Endothelial cell of umbilical vein (primary cell): ENCODE measurements around the gene RHBDF1. TPM values are rescaled to one million over a fixed set of nuclear protein-coding genes. Genes with fewer than 3 reads are reported as not detected.

Experiments used
- BruUV-seq: library from RNA; stranded (reverse); fragments of 400-500 nt; replicated peaks from 2 replicates; lab custom pipeline; 2021; lab: Mats Ljungman, UMichigan
- CTCF ChIA-PET: fragments of 300-600, 350-600 bp; sonication (Branson Sonifier 250); formaldehyde crosslinking; loops from one replicate; lab custom pipeline; 2021; ENCODE audit warnings: antibody characterized with exemption, inconsistent platforms; lab: Charles Lee
- POLR2A ChIA-PET: fragments of 300-600, 350-600 bp; sonication (Branson Sonifier 250); formaldehyde crosslinking; loops from one replicate; lab custom pipeline; 2021; ENCODE audit warnings: antibody characterized with exemption, inconsistent platforms; lab: Charles Lee
- DNase-seq: peaks from one replicate; pipeline ENCODE4 v3.0.0-alpha.2; 2011; ENCODE audit warnings: low read depth, low spot score
- FAIRE-seq: peaks from 2 replicates; lab custom pipeline; 2011; peaks lifted over from hg19 to GRCh38; lab: Jason Lieb, UNC
- H2AFZ ChIP-seq: 2 replicates; pipeline ENCODE4 v1.6.0; 2012; ENCODE audit warnings: low read depth, low read length, control low read depth, inconsistent platforms
- H3K27ac ChIP-seq: 2 replicates; pipeline ENCODE4 v1.5.1; 2011; ENCODE audit warnings: low read depth, mild to moderate bottlenecking, control low read depth, low read length, moderate library complexity; ENCODE audit not compliant: insufficient read depth
- H3K27me3 ChIP-seq, 2 experiments: 2 replicates each; pipeline versions ENCODE4 v1.6.0 to v1.6.1; 2011; ENCODE audit warnings: low read length in 2 of 2, mixed read lengths in 1 of 2; ENCODE audit not compliant: control insufficient read depth in 2 of 2, insufficient read depth in 2 of 2
- H3K36me3 ChIP-seq, 2 experiments: 2 replicates in 1 of 2; 3 replicates in 1 of 2; pipeline ENCODE4 v1.5.1; 2011; ENCODE audit warnings: low read length in 2 of 2, mild to moderate bottlenecking in 1 of 2, moderate library complexity in 1 of 2; ENCODE audit not compliant: control insufficient read depth in 2 of 2, insufficient read depth in 2 of 2; ENCODE audit errors: extremely low read depth in 1 of 2
- H3K4me1 ChIP-seq: 3 replicates; pipeline ENCODE4 v1.5.1; 2011; ENCODE audit warnings: mild to moderate bottlenecking, low read length; ENCODE audit not compliant: control insufficient read depth, insufficient read depth; ENCODE audit errors: extremely low read depth
- H3K4me2 ChIP-seq: 2 replicates; pipeline ENCODE4 v1.6.1; 2011; ENCODE audit warnings: low read length, control low read depth, mixed read lengths; ENCODE audit not compliant: insufficient read depth
- H3K4me3 ChIP-seq, 3 experiments: fragments of 200-600 bp in 1 of 3; sonication (generic), shearing (Covaris generic) in 1 of 3; replicated peaks in 1 of 3; 2 replicates each; pipeline ENCODE4 v1.5.1; 2011 to 2016; ENCODE audit warnings: control low read depth in 3 of 3, low read length in 3 of 3, mild to moderate bottlenecking in 2 of 3, inconsistent platforms in 1 of 3, low read depth in 1 of 3, moderate library complexity in 1 of 3; ENCODE audit not compliant: insufficient read depth in 1 of 3
- H3K79me2 ChIP-seq: 2 replicates; pipeline ENCODE4 v1.6.0; 2012; ENCODE audit warnings: low read length, inconsistent platforms; ENCODE audit not compliant: control insufficient read depth, insufficient read depth
- H3K9ac ChIP-seq: replicated peaks from 2 replicates; pipeline ENCODE3; 2011; ENCODE audit warnings: low read length, control low read depth; ENCODE audit not compliant: insufficient read depth; ENCODE audit errors: extremely low read depth
- H3K9me1 ChIP-seq: replicated peaks from 3 replicates; pipeline ENCODE4 v1.6.0; 2011; ENCODE audit warnings: mild to moderate bottlenecking, low read length; ENCODE audit not compliant: control insufficient read depth, insufficient read depth; ENCODE audit errors: extremely low read depth
- H3K9me3 ChIP-seq: replicated peaks from 2 replicates; pipeline ENCODE4 v1.5.1; 2012; ENCODE audit warnings: low read length, inconsistent platforms; ENCODE audit not compliant: control insufficient read depth, insufficient read depth
- H4K20me1 ChIP-seq: replicated peaks from 2 replicates; pipeline ENCODE3; 2011; ENCODE audit warnings: mild to moderate bottlenecking, low read length; ENCODE audit not compliant: control insufficient read depth, insufficient read depth; ENCODE audit errors: extremely low read depth
- EZH2 ChIP-seq: IDR thresholded peaks from 2 replicates; pipeline ENCODE4 v1.6.1; 2012; ENCODE audit warnings: borderline replicate concordance, low read depth, mild to moderate bottlenecking, moderate library complexity, low read length, inconsistent platforms; ENCODE audit not compliant: severe bottlenecking
- FOS ChIP-seq: IDR thresholded peaks from 2 replicates; pipeline ENCODE4 v1.6.1; 2011; ENCODE audit warnings: mild to moderate bottlenecking, low read length, moderate library complexity, borderline replicate concordance; ENCODE audit not compliant: insufficient read depth
- GATA2 ChIP-seq: IDR thresholded peaks from 2 replicates; pipeline ENCODE4 v1.7.0; 2011; ENCODE audit warnings: low read depth, mild to moderate bottlenecking, moderate library complexity, mixed read lengths, low read length; ENCODE audit not compliant: insufficient read length, insufficient read depth
- JUN ChIP-seq: IDR thresholded peaks from 2 replicates; pipeline ENCODE4 v1.6.1; 2011; ENCODE audit warnings: borderline replicate concordance, low read depth; ENCODE audit not compliant: insufficient read length, insufficient read depth
- MYC ChIP-seq: IDR thresholded peaks from one replicate; pipeline ENCODE4 v1.6.1; 2011; ENCODE audit warnings: mild to moderate bottlenecking, low read depth, low read length
- POLR2A ChIP-seq: IDR thresholded peaks from 2 replicates; pipeline ENCODE4 v1.6.1; 2012; ENCODE audit warnings: low read depth, mild to moderate bottlenecking, control low read depth, low read length
- POLR2AphosphoS5 ChIP-seq: IDR thresholded peaks from 2 replicates; pipeline ENCODE4 v1.6.1; 2012; ENCODE audit warnings: low read depth, mild to moderate bottlenecking, control low read depth, low read length, moderate library complexity; ENCODE audit not compliant: insufficient read depth
- dilution Hi-C: fragments of 300-500 bp; cut with MboI; formaldehyde crosslinking; loops from one replicate; pipeline ENCODE4 v1.15.0; 2019; ENCODE audit warnings: low sequenced_read_pairs; ENCODE audit not compliant: extremely low pct_ligation_motif_present
- intact Hi-C: fragments of 100-400 bp; cut with micrococcal nuclease; formaldehyde crosslinking; loops from one replicate; pipeline ENCODE4 v1.10.0; 2022
- polyA plus RNA-seq, 4 experiments: library from polyadenylated mRNA; depleted of rRNA in 3 of 4; stranded (reverse) in 3 of 4; unstranded in 1 of 4; fragments of >200 nt; gene quantifications; 2 replicates each; pipeline versions ENCODE4 v1.2.1 to v1.2.3, GENCODE V29; 2011 to 2012; ENCODE audit warnings: missing spikeins in 1 of 4
- total RNA-seq: library from RNA; stranded (reverse); gene quantifications from 2 replicates; pipeline ENCODE4 v1.2.3, GENCODE V29; 2021
- TF ChIP-seq, protein P1 (sequence below): IDR thresholded peaks from 2 replicates; pipeline ENCODE4 v1.6.1; 2011; ENCODE audit not compliant: insufficient read depth, insufficient read length
- TF ChIP-seq, protein P2 (sequence below), 2 donors: IDR thresholded peaks; 1 replicate in 1 of 2; 2 replicates in 1 of 2; pipeline ENCODE4 v1.5.1; 2011; ENCODE audit warnings: low read length in 2 of 2, mild to moderate bottlenecking in 2 of 2, moderate library complexity in 2 of 2, control low read depth in 1 of 2, inconsistent platforms in 1 of 2, low read depth in 1 of 2; ENCODE audit not compliant: insufficient read depth in 1 of 2; ENCODE audit errors: extremely low read depth in 1 of 2

RHBDF1 gene
- total and polyA plus RNA-seq, 2 donors (not counting 3 experiments of a cell fraction or from before 2014, with no cell fraction given) = 57.0 to 113 TPM

DNA sequence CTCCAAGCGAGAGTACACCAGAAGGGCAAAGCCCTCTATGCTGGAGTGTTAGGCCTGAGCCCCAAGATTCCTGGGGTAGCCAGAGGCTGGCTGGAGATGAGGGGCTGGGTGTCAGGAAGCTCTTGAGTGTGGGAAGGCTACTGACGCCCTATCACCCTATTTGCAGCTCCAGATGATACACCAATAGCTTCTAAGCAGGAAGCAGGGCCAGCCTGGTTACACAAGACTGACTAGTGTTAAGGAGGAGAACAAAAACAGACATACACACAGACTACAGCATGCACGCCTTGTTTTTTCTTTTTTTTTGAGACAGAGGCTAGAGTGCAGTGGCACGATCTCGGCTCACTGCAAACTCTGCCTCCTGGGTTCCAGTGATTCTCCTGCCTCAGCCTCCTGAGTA is 34.9 kb downstream of the RHBDF1 start:
- Histone ChIP-seq H3K79me2 (no peaks in the 10 kb centered on the region), H4K20me1 (no peaks in the 10 kb centered on the region), H3K9ac (no peak overlapping the region), H3K4me1 (no peaks in the 10 kb centered on the region), H3K36me3 (no peaks in the 10 kb centered on the region), H3K27me3 (no peaks in the 10 kb centered on the region), H2AFZ (no peak overlapping the region), H3K9me3 (no peaks in the 10 kb centered on the region), H3K4me3 (no peak overlapping the region), H3K4me2 (no peak overlapping the region), H3K27ac (no peak overlapping the region), H3K9me1 (no peaks in the 10 kb centered on the region)
- no peak for DNase-seq
- intact Hi-C loops (no loop called here), dilution Hi-C loops (no loop called here)
- TF ChIP-seq FOS = no peak
- no peak for TF ChIP-seq POLR2A
- TF ChIP-seq, protein P1, sequence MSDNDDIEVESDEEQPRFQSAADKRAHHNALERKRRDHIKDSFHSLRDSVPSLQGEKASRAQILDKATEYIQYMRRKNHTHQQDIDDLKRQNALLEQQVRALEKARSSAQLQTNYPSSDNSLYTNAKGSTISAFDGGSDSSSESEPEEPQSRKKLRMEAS = no peak
- no peak for TF ChIP-seq JUN
- TF ChIP-seq EZH2 = no peak
- no peak for TF ChIP-seq POLR2AphosphoS5
- no peak for TF ChIP-seq MYC
- TF ChIP-seq GATA2 = no peak
- TF ChIP-seq, protein P2, sequence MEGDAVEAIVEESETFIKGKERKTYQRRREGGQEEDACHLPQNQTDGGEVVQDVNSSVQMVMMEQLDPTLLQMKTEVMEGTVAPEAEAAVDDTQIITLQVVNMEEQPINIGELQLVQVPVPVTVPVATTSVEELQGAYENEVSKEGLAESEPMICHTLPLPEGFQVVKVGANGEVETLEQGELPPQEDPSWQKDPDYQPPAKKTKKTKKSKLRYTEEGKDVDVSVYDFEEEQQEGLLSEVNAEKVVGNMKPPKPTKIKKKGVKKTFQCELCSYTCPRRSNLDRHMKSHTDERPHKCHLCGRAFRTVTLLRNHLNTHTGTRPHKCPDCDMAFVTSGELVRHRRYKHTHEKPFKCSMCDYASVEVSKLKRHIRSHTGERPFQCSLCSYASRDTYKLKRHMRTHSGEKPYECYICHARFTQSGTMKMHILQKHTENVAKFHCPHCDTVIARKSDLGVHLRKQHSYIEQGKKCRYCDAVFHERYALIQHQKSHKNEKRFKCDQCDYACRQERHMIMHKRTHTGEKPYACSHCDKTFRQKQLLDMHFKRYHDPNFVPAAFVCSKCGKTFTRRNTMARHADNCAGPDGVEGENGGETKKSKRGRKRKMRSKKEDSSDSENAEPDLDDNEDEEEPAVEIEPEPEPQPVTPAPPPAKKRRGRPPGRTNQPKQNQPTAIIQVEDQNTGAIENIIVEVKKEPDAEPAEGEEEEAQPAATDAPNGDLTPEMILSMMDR (IDR thresholded peaks at IDR 0.05; ENCODE audit: extremely low read depth in 1 of 2, insufficient read depth in 1 of 2, low read depth in 1 of 2, low read length in 2 of 2) = no peak
- no TSS peak for BruUV-seq
- FAIRE-seq = no peak
- POLR2A ChIA-PET = no interaction called here
- CTCF ChIA-PET = interaction anchor here (1.1 kb wide), 1 partner anchor 70 kb away, joined by 3 read pairs; no protein-coding TSS in a partner anchor
